AG10803 (cell line): ENCODE results near the gene MTERF1.

ENCODE experiments used
- DNase-seq: peaks from one replicate; pipeline ENCODE4 v3.0.0; 2010; ENCODE audit warnings: low read depth
- H3K4me3 ChIP-seq: 2 replicates; pipeline ENCODE4 v1.5.1; 2011; ENCODE audit warnings: mild to moderate bottlenecking, low read length, control low read depth
- CTCF ChIP-seq: conservative IDR thresholded peaks from 2 replicates; pipeline ENCODE4 v1.5.1; 2011; ENCODE audit warnings: mild to moderate bottlenecking, low read length, control low read depth, inconsistent platforms

MTERF1 gene

GRCh38 chr7:91852263-91852741 is 28.2 kb downstream of the MTERF1 start:
- peak; percentile 37 for TF ChIP-seq CTCF
- H3K4me3 ChIP-seq: no peak overlapping the region
- peak; percentile 6 for DNase-seq

- no peak for TF ChIP-seq CTCF
- no peak overlapping the region for H3K4me3 ChIP-seq
- DNase-seq: peak; percentile 31
These were observed 30.0 kb downstream of the MTERF1 start for GRCh38 chr7:91850455-91850854.

GRCh38 chr7:91847876-91848588 is 32.5 kb downstream of the MTERF1 start:
- no peak for TF ChIP-seq CTCF
- DNase-seq: no peak

GRCh38 chr7:91847231-91847630 is 33.3 kb downstream of the MTERF1 start:
- H3K4me3 ChIP-seq: no peak overlapping the region
- no peak for TF ChIP-seq CTCF
- DNase-seq: no peak

More at GRCh38 chr7:91847876-91848588, 32.5 kb downstream of the MTERF1 start:
- H3K4me3 ChIP-seq: no peak overlapping the region

GRCh38 chr7:91846436-91846835 is 34.1 kb downstream of the MTERF1 start:
- no peak overlapping the region for H3K4me3 ChIP-seq
- TF ChIP-seq CTCF: no peak
- peak; percentile 68 for DNase-seq

- no peak for DNase-seq
- no peak overlapping the region for H3K4me3 ChIP-seq
- TF ChIP-seq CTCF: no peak
These were observed 36.7 kb downstream of the MTERF1 start for GRCh38 chr7:91843831-91844230.

GRCh38 chr7:91838439-91838838 is 42.1 kb downstream of the MTERF1 start:
- no peak for TF ChIP-seq CTCF
- no peak for DNase-seq
- no peak overlapping the region for H3K4me3 ChIP-seq
